Thyroid gland (tissue), 4 donors: Measurements from ENCODE around the gene MAGOHB.
"Not testable (repeated sequence)": the region's sequence is repeated elsewhere in the genome, so short reads cannot be mapped to it uniquely, and the experiment has no call there.

ENCODE experiments used
- CTCF ChIP-seq, 6 experiments: fragments of 200-600 bp in 3 of 6; fragments of 450-650 bp in 3 of 6; sonication (generic) in 3 of 6; IDR thresholded peaks; one replicate each; pipeline ENCODE4 v1.5.1; 2016 to 2019; ENCODE audit warnings: antibody characterized with exemption in 6 of 6, mild to moderate bottlenecking in 2 of 6, inconsistent platforms in 1 of 6, moderate library complexity in 1 of 6
- POLR2A ChIP-seq, 2 donors: fragments of 450-650 bp; IDR thresholded peaks; one replicate each; pipeline ENCODE4 v1.6.1; 2017; ENCODE audit warnings: antibody characterized with exemption in 2 of 2, mild to moderate bottlenecking in 2 of 2, moderate library complexity in 1 of 2

DNA sequence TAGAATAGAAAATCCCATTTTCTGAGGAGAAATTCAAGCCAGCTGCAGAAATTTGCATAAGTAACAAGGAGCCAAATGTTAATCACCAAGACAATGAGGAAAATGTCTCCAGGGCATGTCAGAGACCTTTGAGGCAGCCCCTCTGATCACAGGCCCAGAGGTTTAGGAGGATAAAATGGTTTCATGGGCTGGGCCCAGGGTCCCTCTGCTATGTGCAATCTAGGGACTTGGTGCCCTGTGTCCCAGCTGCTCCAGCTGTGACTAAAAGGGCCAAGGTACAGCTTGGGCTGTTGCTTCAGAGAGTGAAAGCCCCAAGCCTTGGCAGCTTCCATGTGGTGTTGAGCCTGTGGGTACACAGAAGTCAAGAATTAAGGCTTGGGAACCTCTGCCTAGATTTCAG lies 33.2 kb upstream of the MAGOHB start:
- TF ChIP-seq POLR2A, CTCF (IDR thresholded peaks at IDR 0.05): not testable (repeated sequence)
